Measurements from ENCODE around the gene ADAMTS17.

Gene ADAMTS17

DNA sequence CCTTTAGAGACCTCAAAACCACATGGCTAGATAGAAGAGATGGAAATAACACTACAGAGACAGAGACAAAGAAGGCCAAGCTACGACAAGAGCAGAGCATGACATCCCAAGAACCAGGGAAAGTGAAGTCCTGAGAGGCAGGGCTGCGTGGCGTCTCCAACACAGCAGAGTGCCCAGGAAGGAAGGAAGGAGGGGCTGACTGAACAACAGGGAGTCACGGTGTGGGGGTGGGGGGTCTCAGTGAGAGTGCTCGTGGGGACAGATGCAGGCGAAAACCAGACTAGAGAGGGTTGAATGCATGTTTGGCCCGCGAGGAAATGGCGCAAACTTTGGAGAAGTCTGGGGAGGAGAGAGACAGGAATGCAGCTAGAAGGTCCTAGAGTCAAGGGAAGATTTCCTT is 44.0 kb downstream of the ADAMTS17 start:
- TF ChIP-seq, protein P1, sequence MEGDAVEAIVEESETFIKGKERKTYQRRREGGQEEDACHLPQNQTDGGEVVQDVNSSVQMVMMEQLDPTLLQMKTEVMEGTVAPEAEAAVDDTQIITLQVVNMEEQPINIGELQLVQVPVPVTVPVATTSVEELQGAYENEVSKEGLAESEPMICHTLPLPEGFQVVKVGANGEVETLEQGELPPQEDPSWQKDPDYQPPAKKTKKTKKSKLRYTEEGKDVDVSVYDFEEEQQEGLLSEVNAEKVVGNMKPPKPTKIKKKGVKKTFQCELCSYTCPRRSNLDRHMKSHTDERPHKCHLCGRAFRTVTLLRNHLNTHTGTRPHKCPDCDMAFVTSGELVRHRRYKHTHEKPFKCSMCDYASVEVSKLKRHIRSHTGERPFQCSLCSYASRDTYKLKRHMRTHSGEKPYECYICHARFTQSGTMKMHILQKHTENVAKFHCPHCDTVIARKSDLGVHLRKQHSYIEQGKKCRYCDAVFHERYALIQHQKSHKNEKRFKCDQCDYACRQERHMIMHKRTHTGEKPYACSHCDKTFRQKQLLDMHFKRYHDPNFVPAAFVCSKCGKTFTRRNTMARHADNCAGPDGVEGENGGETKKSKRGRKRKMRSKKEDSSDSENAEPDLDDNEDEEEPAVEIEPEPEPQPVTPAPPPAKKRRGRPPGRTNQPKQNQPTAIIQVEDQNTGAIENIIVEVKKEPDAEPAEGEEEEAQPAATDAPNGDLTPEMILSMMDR (IDR thresholded peaks at IDR 0.05; ENCODE audit: borderline replicate concordance, control extremely low read depth, extremely low read depth, insufficient read depth, missing control alignments) = no peak
- in situ Hi-C loops (cut with MboI; ENCODE audit: low sequenced_read_pairs, unreplicated experiment) = no loop called here

DNA sequence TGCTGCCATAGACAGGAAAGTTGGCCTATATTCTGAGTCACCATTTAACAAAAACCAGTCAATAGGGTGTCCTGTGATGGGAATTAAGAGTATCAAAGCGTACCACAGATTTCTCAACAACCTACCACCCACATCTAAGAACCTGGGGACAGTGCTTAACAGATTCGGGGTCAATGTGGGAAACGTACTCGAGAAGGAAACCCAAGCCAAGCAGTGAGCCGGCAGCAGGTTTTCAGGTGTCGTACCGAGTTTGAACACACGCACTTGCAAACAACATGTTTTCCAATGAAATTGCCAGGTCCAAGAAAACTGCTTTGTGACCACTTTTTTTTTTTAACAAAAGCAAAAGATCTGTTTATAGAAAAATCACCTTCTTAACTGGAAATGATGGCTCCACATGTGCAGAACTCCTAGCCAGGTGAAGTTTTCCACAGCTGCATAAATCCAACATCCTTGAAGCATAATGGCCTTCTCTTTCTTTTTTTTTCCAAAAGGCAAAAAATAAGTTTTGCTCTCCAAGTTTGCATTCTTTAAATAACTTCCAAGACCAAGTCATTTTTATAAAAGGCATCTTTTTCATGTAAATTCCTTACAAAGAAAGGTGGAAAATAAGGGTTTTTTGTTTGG is 45.7 kb downstream of the ADAMTS17 start:
- no peak for DNase-seq (ENCODE audit: low spot score)
- TF ChIP-seq, protein P1 (IDR thresholded peaks at IDR 0.05; ENCODE audit: borderline replicate concordance, control extremely low read depth, extremely low read depth, insufficient read depth, missing control alignments) = no peak
- in situ Hi-C loops (cut with MboI; ENCODE audit: low sequenced_read_pairs, unreplicated experiment) = no loop called here

More for the DNA sequence above, 44.0 kb downstream of the ADAMTS17 start:
- DNase-seq (ENCODE audit: low spot score) = no peak

DNA sequence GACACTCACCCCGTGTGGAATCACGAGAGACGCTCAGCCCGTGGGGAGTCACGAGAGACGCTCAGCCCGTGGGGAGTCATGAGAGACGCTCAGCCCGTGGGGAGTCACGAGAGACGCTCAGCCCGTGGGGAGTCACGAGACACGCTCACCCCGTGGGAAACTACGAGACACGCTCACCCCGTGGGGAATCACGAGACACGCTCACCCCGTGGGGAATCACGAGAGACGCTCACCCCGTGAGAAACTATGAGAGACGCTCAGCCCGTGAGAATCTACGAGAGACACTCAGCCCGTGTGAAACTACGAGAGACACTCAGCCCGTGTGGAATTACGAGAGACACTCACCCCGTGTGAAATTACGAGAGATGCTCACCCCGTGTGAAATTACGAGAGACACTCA is 49.8 kb downstream of the ADAMTS17 start:
- TF ChIP-seq, protein P1 (IDR thresholded peaks at IDR 0.05; ENCODE audit: borderline replicate concordance, control extremely low read depth, extremely low read depth, insufficient read depth, missing control alignments) = no peak
- no peak for DNase-seq (ENCODE audit: low spot score)

DNA sequence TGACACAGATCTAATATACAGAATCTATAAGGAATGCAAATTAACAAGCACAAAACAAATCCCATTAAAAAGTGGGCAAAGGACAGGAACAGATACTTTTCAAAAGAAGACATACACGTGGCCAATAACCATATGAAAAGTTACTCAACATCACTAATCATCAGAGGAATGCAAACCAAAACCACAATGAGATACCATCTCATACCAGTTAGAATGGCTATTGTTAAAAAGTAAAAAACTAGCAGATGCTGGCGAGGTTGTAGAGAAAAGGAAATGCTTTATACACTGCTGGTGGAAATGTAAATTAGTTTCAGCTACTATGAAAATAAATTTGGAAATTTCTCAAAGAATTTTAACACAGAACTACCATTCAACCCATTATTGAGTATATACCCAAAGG is 50.7 kb downstream of the ADAMTS17 start:
- TF ChIP-seq, protein P1 (IDR thresholded peaks at IDR 0.05; ENCODE audit: borderline replicate concordance, control extremely low read depth, extremely low read depth, insufficient read depth, missing control alignments) = no peak
- no peak for DNase-seq (ENCODE audit: low spot score)
- in situ Hi-C loops (cut with MboI; ENCODE audit: low sequenced_read_pairs, unreplicated experiment) = no loop called here

More for the DNA sequence above, 49.8 kb downstream of the ADAMTS17 start:
- in situ Hi-C loops (cut with MboI; ENCODE audit: low sequenced_read_pairs, unreplicated experiment) = no loop called here

DNA sequence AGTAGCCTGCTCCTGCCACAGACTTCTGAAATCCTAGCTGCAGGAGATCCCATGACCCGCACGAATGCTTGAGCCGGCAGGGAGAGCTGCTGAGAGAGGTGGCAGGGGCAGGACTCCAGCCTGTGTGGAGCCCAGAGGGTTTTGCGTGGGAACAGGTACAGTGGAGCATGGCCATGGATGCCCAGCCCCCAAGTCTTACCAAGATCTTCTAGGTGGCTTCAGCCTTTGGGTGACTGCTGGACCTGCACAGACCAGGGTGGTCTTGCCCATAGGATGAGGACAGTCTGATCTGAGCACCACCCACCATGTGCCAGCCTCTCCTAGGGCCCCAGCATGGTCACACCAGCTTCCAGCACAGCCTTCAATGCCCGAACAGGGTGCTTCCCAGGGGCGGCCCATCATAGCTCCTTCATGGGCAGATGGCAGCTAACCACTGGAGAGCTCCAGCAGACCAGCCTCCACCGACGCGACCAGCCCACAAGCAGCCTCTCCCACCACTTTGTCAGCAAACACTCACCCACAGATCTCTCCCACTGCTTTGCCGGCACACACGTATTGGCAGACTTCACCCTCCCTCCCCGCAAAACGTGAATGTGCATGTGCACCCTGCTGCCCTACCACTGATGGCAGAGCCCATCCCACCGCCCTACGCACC is 56.0 kb downstream of the ADAMTS17 start:
- TF ChIP-seq, protein P1 (IDR thresholded peaks at IDR 0.05; ENCODE audit: borderline replicate concordance, control extremely low read depth, extremely low read depth, insufficient read depth, missing control alignments) = no peak
- no peak for DNase-seq (ENCODE audit: low spot score)
- in situ Hi-C loops (cut with MboI; ENCODE audit: low sequenced_read_pairs, unreplicated experiment) = no loop called here

DNA sequence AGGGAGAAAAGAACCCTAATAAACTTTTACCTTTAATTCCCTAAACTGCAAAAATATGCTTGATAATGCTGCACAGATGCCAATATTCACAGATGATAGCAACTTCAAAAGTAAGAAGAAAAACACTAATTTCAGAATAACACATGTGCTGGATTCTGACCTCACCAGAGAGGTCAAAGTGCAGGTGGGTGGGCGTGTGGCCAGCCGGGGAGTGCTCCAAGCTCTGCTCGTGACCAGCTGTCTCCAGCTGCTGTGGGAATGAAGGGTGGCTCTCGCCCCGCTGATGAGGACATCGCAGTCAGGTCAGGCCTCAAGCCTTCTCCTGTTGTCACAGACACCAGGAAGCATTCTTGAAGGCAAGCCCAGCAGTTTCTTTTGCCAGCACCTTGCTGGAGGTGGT is 57.1 kb downstream of the ADAMTS17 start:
- TF ChIP-seq, protein P1 (IDR thresholded peaks at IDR 0.05; ENCODE audit: borderline replicate concordance, control extremely low read depth, extremely low read depth, insufficient read depth, missing control alignments) = no peak
- in situ Hi-C loops (cut with MboI; ENCODE audit: low sequenced_read_pairs, unreplicated experiment) = no loop called here
- DNase-seq (ENCODE audit: low spot score) = no peak

Data from GM13976 (cell line).